HG02623 (cell line): ENCODE data around the gene MARK4.
"Not testable (repeated sequence)": the region's sequence is repeated elsewhere in the genome, so short reads cannot be mapped to it uniquely, and the experiment has no call there.

Experiments
- ATAC-seq: cut with Tn5 transposase; IDR thresholded peaks from one replicate; pipeline ENCODE4 v1.9.1; 2021; ENCODE audit warnings: moderate library complexity; ENCODE audit not compliant: unreplicated experiment

Gene MARK4

GRCh38 chr19:45304141-45304926 lies 53.3 kb downstream of the MARK4 start:
- ATAC-seq: no peak

- ATAC-seq: no peak
Measured at GRCh38 chr19:45305007-45305406, 53.9 kb downstream of the MARK4 start.

- ATAC-seq: no peak
Measured at GRCh38 chr19:45305421-45305820, 54.4 kb downstream of the MARK4 start.

GRCh38 chr19:45306040-45306439 lies 55.0 kb downstream of the MARK4 start:
- no peak for ATAC-seq

GRCh38 chr19:45306518-45307027 lies 55.5 kb downstream of the MARK4 start:
- ATAC-seq: no peak

- ATAC-seq: no peak
Measured at GRCh38 chr19:45307361-45307760, 56.3 kb downstream of the MARK4 start.

GRCh38 chr19:45309322-45309721 lies 58.3 kb downstream of the MARK4 start:
- not testable (repeated sequence) for ATAC-seq

- ATAC-seq: no peak
Measured at GRCh38 chr19:45311621-45312020, 60.5 kb downstream of the MARK4 start.

- ATAC-seq: not testable (repeated sequence)
Measured at GRCh38 chr19:45312285-45312684, 61.2 kb downstream of the MARK4 start.

- no peak for ATAC-seq
Measured at GRCh38 chr19:45314708-45315245, 63.7 kb downstream of the MARK4 start.

GRCh38 chr19:45315304-45315703 lies 64.2 kb downstream of the MARK4 start:
- ATAC-seq: no peak

- ATAC-seq: no peak
Measured at GRCh38 chr19:45320997-45321775, 70.1 kb downstream of the MARK4 start.

- no peak for ATAC-seq
Measured at GRCh38 chr19:45321848-45322247, 70.8 kb downstream of the MARK4 start.

- no peak for ATAC-seq
Measured at GRCh38 chr19:45322311-45322710, 71.2 kb downstream of the MARK4 start.

- no peak for ATAC-seq
Measured at GRCh38 chr19:45322744-45323281, 71.7 kb downstream of the MARK4 start, which contains the start of gene CKM. Gene CKM (minus strand): TSS chr19:45322875. CDS start chr19:45319713, 3,162 bp downstream.

GRCh38 chr19:45323671-45324081 lies 72.6 kb downstream of the MARK4 start:
- ATAC-seq: no peak

GRCh38 chr19:45324349-45324907 lies 73.4 kb downstream of the MARK4 start:
- no peak for ATAC-seq

GRCh38 chr19:45327404-45328143 lies 76.5 kb downstream of the MARK4 start:
- no peak for ATAC-seq

- ATAC-seq: no peak
Measured at GRCh38 chr19:45331411-45331810, 80.3 kb downstream of the MARK4 start.

- ATAC-seq: no peak
Measured at GRCh38 chr19:45333609-45334303, 82.7 kb downstream of the MARK4 start.
